ENCODE data around the gene MBP. TPM values are rescaled to one million over a fixed set of nuclear protein-coding genes. Genes with fewer than 3 reads are reported as not detected.

MBP gene
- polyA plus RNA-seq, 1 donor from 2014 or later, result 3.3 TPM

- Histone ChIP-seq H3K27ac (ENCODE audit: low read length) (no peak overlapping the region), H3K4me2 (ENCODE audit: low read length) (no peak overlapping the region), H3K36me3 (ENCODE audit: insufficient read depth, low read length) (no peaks in the 10 kb centered on the region), H3K9me3 (ENCODE audit: low read length) (no peaks in the 10 kb centered on the region), H3K4me3 (ENCODE audit: low read length) (no peak overlapping the region), H3K27me3 (ENCODE audit: insufficient read depth, low read depth, low read length) (no peaks in the 10 kb centered on the region), H3K9ac (ENCODE audit: low read length) (no peak overlapping the region), H3K9me2 (ENCODE audit: insufficient read depth, low read length) (no peaks in the 10 kb centered on the region), H3F3A (ENCODE audit: insufficient read depth, low read length, poor library complexity, severe bottlenecking) (no peaks in the 10 kb centered on the region), H2AFZ (ENCODE audit: low read depth, low read length) (no peak overlapping the region), H3K79me2 (replicated peaks; ENCODE audit: insufficient read depth, low read length) (no peaks in the 10 kb centered on the region), H4K20me1 (ENCODE audit: insufficient read depth) (no peaks in the 10 kb centered on the region)
- TF ChIP-seq, protein P1, sequence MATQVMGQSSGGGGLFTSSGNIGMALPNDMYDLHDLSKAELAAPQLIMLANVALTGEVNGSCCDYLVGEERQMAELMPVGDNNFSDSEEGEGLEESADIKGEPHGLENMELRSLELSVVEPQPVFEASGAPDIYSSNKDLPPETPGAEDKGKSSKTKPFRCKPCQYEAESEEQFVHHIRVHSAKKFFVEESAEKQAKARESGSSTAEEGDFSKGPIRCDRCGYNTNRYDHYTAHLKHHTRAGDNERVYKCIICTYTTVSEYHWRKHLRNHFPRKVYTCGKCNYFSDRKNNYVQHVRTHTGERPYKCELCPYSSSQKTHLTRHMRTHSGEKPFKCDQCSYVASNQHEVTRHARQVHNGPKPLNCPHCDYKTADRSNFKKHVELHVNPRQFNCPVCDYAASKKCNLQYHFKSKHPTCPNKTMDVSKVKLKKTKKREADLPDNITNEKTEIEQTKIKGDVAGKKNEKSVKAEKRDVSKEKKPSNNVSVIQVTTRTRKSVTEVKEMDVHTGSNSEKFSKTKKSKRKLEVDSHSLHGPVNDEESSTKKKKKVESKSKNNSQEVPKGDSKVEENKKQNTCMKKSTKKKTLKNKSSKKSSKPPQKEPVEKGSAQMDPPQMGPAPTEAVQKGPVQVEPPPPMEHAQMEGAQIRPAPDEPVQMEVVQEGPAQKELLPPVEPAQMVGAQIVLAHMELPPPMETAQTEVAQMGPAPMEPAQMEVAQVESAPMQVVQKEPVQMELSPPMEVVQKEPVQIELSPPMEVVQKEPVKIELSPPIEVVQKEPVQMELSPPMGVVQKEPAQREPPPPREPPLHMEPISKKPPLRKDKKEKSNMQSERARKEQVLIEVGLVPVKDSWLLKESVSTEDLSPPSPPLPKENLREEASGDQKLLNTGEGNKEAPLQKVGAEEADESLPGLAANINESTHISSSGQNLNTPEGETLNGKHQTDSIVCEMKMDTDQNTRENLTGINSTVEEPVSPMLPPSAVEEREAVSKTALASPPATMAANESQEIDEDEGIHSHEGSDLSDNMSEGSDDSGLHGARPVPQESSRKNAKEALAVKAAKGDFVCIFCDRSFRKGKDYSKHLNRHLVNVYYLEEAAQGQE (IDR thresholded peaks at IDR 0.05; ENCODE audit: borderline replicate concordance), result no peak
- TF ChIP-seq MXI1 (conservative IDR thresholded peaks at IDR 0.05; ENCODE audit: poor library complexity, severe bottlenecking) (no peak), EZH2 (IDR thresholded peaks at IDR 0.05; ENCODE audit: borderline replicate concordance, insufficient read depth, low read length, poor library complexity, severe bottlenecking) (no peak), SMC3 (conservative IDR thresholded peaks at IDR 0.05; ENCODE audit: poor library complexity) (no peak), TAF1 (IDR thresholded peaks at IDR 0.05; ENCODE audit: low read depth) (no peak)
- TF ChIP-seq, protein P2, sequence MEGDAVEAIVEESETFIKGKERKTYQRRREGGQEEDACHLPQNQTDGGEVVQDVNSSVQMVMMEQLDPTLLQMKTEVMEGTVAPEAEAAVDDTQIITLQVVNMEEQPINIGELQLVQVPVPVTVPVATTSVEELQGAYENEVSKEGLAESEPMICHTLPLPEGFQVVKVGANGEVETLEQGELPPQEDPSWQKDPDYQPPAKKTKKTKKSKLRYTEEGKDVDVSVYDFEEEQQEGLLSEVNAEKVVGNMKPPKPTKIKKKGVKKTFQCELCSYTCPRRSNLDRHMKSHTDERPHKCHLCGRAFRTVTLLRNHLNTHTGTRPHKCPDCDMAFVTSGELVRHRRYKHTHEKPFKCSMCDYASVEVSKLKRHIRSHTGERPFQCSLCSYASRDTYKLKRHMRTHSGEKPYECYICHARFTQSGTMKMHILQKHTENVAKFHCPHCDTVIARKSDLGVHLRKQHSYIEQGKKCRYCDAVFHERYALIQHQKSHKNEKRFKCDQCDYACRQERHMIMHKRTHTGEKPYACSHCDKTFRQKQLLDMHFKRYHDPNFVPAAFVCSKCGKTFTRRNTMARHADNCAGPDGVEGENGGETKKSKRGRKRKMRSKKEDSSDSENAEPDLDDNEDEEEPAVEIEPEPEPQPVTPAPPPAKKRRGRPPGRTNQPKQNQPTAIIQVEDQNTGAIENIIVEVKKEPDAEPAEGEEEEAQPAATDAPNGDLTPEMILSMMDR (IDR thresholded peaks at IDR 0.05; ENCODE audit: poor library complexity, severe bottlenecking), result no peak
Observed at GRCh38 chr18:76993085-76993382, 139.5 kb downstream of the MBP start.

- Histone ChIP-seq H3K4me2 (ENCODE audit: low read length) (no peak overlapping the region), H4K20me1 (ENCODE audit: insufficient read depth) (no peaks in the 10 kb centered on the region), H2AFZ (ENCODE audit: low read depth, low read length) (no peak overlapping the region), H3K79me2 (replicated peaks; ENCODE audit: insufficient read depth, low read length) (no peaks in the 10 kb centered on the region), H3K36me3 (ENCODE audit: insufficient read depth, low read length) (no peaks in the 10 kb centered on the region), H3K27me3 (ENCODE audit: insufficient read depth, low read depth, low read length) (no peaks in the 10 kb centered on the region), H3K9me3 (ENCODE audit: low read length) (no peaks in the 10 kb centered on the region), H3F3A (ENCODE audit: insufficient read depth, low read length, poor library complexity, severe bottlenecking) (no peaks in the 10 kb centered on the region), H3K4me3 (ENCODE audit: low read length) (no peak overlapping the region), H3K9ac (ENCODE audit: low read length) (no peak overlapping the region), H3K27ac (ENCODE audit: low read length) (no peak overlapping the region), H3K9me2 (ENCODE audit: insufficient read depth, low read length) (no peaks in the 10 kb centered on the region)
- no peak for TF ChIP-seq MXI1 (conservative IDR thresholded peaks at IDR 0.05; ENCODE audit: poor library complexity, severe bottlenecking)
Observed at GRCh38 chr18:76992226-76993084, 140.1 kb downstream of the MBP start.

GRCh38 chr18:76991021-76991688 is 141.4 kb downstream of the MBP start:
- Histone ChIP-seq H3K36me3 (ENCODE audit: insufficient read depth, low read length) (no peaks in the 10 kb centered on the region), H3K4me3 (ENCODE audit: low read length) (no peak overlapping the region), H3K79me2 (replicated peaks; ENCODE audit: insufficient read depth, low read length) (no peaks in the 10 kb centered on the region), H3K9me3 (ENCODE audit: low read length) (no peaks in the 10 kb centered on the region), H3K9ac (ENCODE audit: low read length) (no peak overlapping the region), H3K27ac (ENCODE audit: low read length) (no peak overlapping the region), H3K9me2 (ENCODE audit: insufficient read depth, low read length) (no peaks in the 10 kb centered on the region), H2AFZ (ENCODE audit: low read depth, low read length) (no peak overlapping the region), H3F3A (ENCODE audit: insufficient read depth, low read length, poor library complexity, severe bottlenecking) (no peaks in the 10 kb centered on the region), H3K27me3 (ENCODE audit: insufficient read depth, low read depth, low read length) (no peaks in the 10 kb centered on the region), H3K4me2 (ENCODE audit: low read length) (no peak overlapping the region), H4K20me1 (ENCODE audit: insufficient read depth) (no peaks in the 10 kb centered on the region)
- TF ChIP-seq RAD21 (conservative IDR thresholded peaks at IDR 0.05) (no peak), POLR2AphosphoS5 (IDR thresholded peaks at IDR 0.05) (no peak), TAF1 (IDR thresholded peaks at IDR 0.05; ENCODE audit: low read depth) (no peak), EP300 (conservative IDR thresholded peaks at IDR 0.05; ENCODE audit: poor library complexity, severe bottlenecking) (no peak), MXI1 (conservative IDR thresholded peaks at IDR 0.05; ENCODE audit: poor library complexity, severe bottlenecking) (no peak), SMC3 (conservative IDR thresholded peaks at IDR 0.05; ENCODE audit: poor library complexity) (no peak)
- TF ChIP-seq, protein P1 (IDR thresholded peaks at IDR 0.05; ENCODE audit: borderline replicate concordance), result no peak

All from neural cell (in vitro differentiated cells).